Transverse colon (tissue), 4 donors: ENCODE data around the gene AKAP9. TPM values are rescaled to one million over a fixed set of nuclear protein-coding genes. Genes with fewer than 3 reads are reported as not detected.

Experiments used
- DNase-seq: peaks from one replicate; pipeline ENCODE4 v3.0.0-alpha.2; 2019
- H3K27ac ChIP-seq, 4 donors: fragments of 200-600 bp; sonication (generic); 2 replicates each; pipeline ENCODE4 v1.5.1; 2016 to 2018; ENCODE audit warnings: inconsistent platforms in 4 of 4
- H3K27me3 ChIP-seq: fragments of 200-600 bp; sonication (generic); 2 replicates; pipeline ENCODE4 v1.5.1; 2017; ENCODE audit warnings: inconsistent platforms
- H3K36me3 ChIP-seq, 4 donors: fragments of 200-600 bp; sonication (generic); 2 replicates each; pipeline ENCODE4 v1.5.1; 2017 to 2019; ENCODE audit warnings: inconsistent platforms in 4 of 4
- H3K4me1 ChIP-seq, 4 donors: fragments of 200-600 bp; sonication (generic); 2 replicates each; pipeline ENCODE4 v1.5.1; 2017 to 2020; ENCODE audit warnings: inconsistent platforms in 4 of 4
- H3K4me3 ChIP-seq, 4 donors: fragments of 200-600 bp; sonication (generic); 1 replicate in 1 of 4; 2 replicates in 3 of 4; pipeline versions ENCODE4 v1.5.1 to v1.6.1; 2017 to 2019; ENCODE audit warnings: inconsistent platforms in 4 of 4
- H3K9me3 ChIP-seq, 2 donors: fragments of 200-600 bp; sonication (generic); 2 replicates each; pipeline ENCODE4 v1.5.1; 2017 to 2019; ENCODE audit warnings: inconsistent platforms in 2 of 2
- CTCF ChIP-seq, 5 experiments: fragments of 200-600 bp in 3 of 5; fragments of 450-650 bp in 2 of 5; sonication (generic) in 3 of 5; IDR thresholded peaks; 1 replicate in 2 of 5; 2 replicates in 3 of 5; pipeline ENCODE4 v1.5.1; 2016 to 2017; ENCODE audit warnings: antibody characterized with exemption in 5 of 5, inconsistent platforms in 3 of 5, mild to moderate bottlenecking in 2 of 5, moderate library complexity in 1 of 5
- EP300 ChIP-seq: sonication (generic); formaldehyde crosslinking; IDR thresholded peaks from one replicate; pipeline ENCODE4 v1.6.1; 2017; ENCODE audit warnings: antibody characterized with exemption, low read depth
- POLR2A ChIP-seq: fragments of 450-650 bp; IDR thresholded peaks from one replicate; pipeline ENCODE4 v1.6.1; 2016; ENCODE audit warnings: antibody characterized with exemption, mild to moderate bottlenecking, moderate library complexity
- POLR2AphosphoS5 ChIP-seq, 3 donors: sonication (generic); formaldehyde crosslinking; IDR thresholded peaks; one replicate each; pipeline ENCODE4 v1.6.1; 2016; ENCODE audit warnings: antibody characterized with exemption in 3 of 3
- WGBS, 2 donors: methylation state at CpG; one replicate each; pipeline ENCODE4 v1.1.5; 2018; ENCODE audit warnings: low coverage in 1 of 2; 5-methylcytosine and 5-hydroxymethylcytosine counted together
- in situ Hi-C, 4 donors: fragments of 200-750 bp; cut with MboI; loops; one replicate each; pipeline versions ENCODE4 v1.15.0 to v1.15.1; 2017; ENCODE audit warnings: low sequenced_read_pairs in 3 of 4, low pct_ligation_motif_present in 1 of 4, low pct_unique_long_range_greater_than_20kb in 1 of 4
- intact Hi-C: fragments of 100-400 bp; cut with DNase I; formaldehyde crosslinking; loops from one replicate; pipeline ENCODE4 v1.15.1; 2023; ENCODE audit warnings: low total_unique reads
- total RNA-seq, 4 donors: library from RNA; depleted of rRNA; stranded (reverse); fragments of >200 nt; gene quantifications; one replicate each; pipeline ENCODE4 v1.1.0, GENCODE V29; 2016

AKAP9 gene
- total RNA-seq, 4 donors from 2014 or later: 203 to 262 (median 234) TPM

GRCh38 chr7:91911121-91911520 is 29.5 kb upstream of the AKAP9 start:
- no peak for DNase-seq
- intact Hi-C loops (no loop called here), in situ Hi-C loops (no loop called here)
- H3K4me3 ChIP-seq: no peak overlapping the region
- H3K4me1 ChIP-seq: peaks cover 0 to 6% (median 0%) of the 10 kb centered on the region in 4 donors
- TF ChIP-seq POLR2AphosphoS5 (IDR thresholded peaks at IDR 0.05) (no peak), EP300 (no peak), CTCF (IDR thresholded peaks at IDR 0.05) (no peak), POLR2A (no peak)
- H3K27me3 ChIP-seq: no peaks in the 10 kb centered on the region
- H3K9me3 ChIP-seq: no peaks in the 10 kb centered on the region
- no peak overlapping the region for H3K27ac ChIP-seq
- no peaks in the 10 kb centered on the region for H3K36me3 ChIP-seq
- WGBS, 2 donors: 92 to 95% methylated on average over 4 of the region's 4 CpGs

- TF ChIP-seq POLR2AphosphoS5 (IDR thresholded peaks at IDR 0.05) (no peak), CTCF (IDR thresholded peaks at IDR 0.05) (no peak), POLR2A (no peak), EP300 (no peak)
- intact Hi-C loops: no loop called here
These were observed 28.2 kb upstream of the AKAP9 start for GRCh38 chr7:91912494-91912893.

GRCh38 chr7:91913612-91914011 is 27.1 kb upstream of the AKAP9 start:
- intact Hi-C loops: no loop called here
- no peak overlapping the region for H3K27ac ChIP-seq
- peaks cover 0 to 6% (median 0%) of the 10 kb centered on the region in 4 donors for H3K4me1 ChIP-seq
- no peaks in the 10 kb centered on the region for H3K9me3 ChIP-seq
- H3K27me3 ChIP-seq: no peaks in the 10 kb centered on the region
- no peak for DNase-seq
- WGBS, 2 donors: 89 to 92% methylated on average over 2 of the region's 2 CpGs
- no peak overlapping the region for H3K4me3 ChIP-seq
- in situ Hi-C loops: no loop called here
- no peaks in the 10 kb centered on the region for H3K36me3 ChIP-seq
- TF ChIP-seq EP300: no peak
- no peak for TF ChIP-seq POLR2AphosphoS5 (IDR thresholded peaks at IDR 0.05)
- TF ChIP-seq CTCF (IDR thresholded peaks at IDR 0.05): no peak
- TF ChIP-seq POLR2A: no peak

More at GRCh38 chr7:91912494-91912893, 28.2 kb upstream of the AKAP9 start:
- H3K4me1 ChIP-seq: peaks cover 0 to 6% (median 0%) of the 10 kb centered on the region in 4 donors
- no peak overlapping the region for H3K4me3 ChIP-seq
- in situ Hi-C loops: no loop called here
- H3K9me3 ChIP-seq: no peaks in the 10 kb centered on the region
- no peaks in the 10 kb centered on the region for H3K36me3 ChIP-seq
- DNase-seq: no peak
- H3K27ac ChIP-seq: no peak overlapping the region
- no peaks in the 10 kb centered on the region for H3K27me3 ChIP-seq

- in situ Hi-C loops: no loop called here
- no peaks in the 10 kb centered on the region for H3K27me3 ChIP-seq
- no peaks in the 10 kb centered on the region for H3K9me3 ChIP-seq
- peaks cover 0 to 6% (median 0%) of the 10 kb centered on the region in 4 donors for H3K4me1 ChIP-seq
- no peak overlapping the region for H3K4me3 ChIP-seq
- 75 to 82% methylated on average over 3 of the region's 3 CpGs for WGBS, 2 donors
- no peak overlapping the region for H3K27ac ChIP-seq
- intact Hi-C loops: no loop called here
- TF ChIP-seq POLR2A: no peak
- no peak for TF ChIP-seq CTCF (IDR thresholded peaks at IDR 0.05)
- no peak for TF ChIP-seq EP300
- no peak for TF ChIP-seq POLR2AphosphoS5 (IDR thresholded peaks at IDR 0.05)
- no peak for DNase-seq
- no peaks in the 10 kb centered on the region for H3K36me3 ChIP-seq
These were observed 25.1 kb upstream of the AKAP9 start for GRCh38 chr7:91915401-91916050.
